ENCODE data around the gene GTF3C4.

GRCh38 chr9:132630116-132630515 lies 40.1 kb upstream of the GTF3C4 start:
- TF ChIP-seq CTCF (conservative IDR thresholded peaks at IDR 0.05 in 1 of 2, IDR thresholded peaks at IDR 0.05 in 1 of 2; ENCODE audit: extremely low read depth in 1 of 2, insufficient read depth in 1 of 2, low read depth in 1 of 2, low read length in 2 of 2) = no peak
- TF ChIP-seq EZH2 (IDR thresholded peaks at IDR 0.05; ENCODE audit: borderline replicate concordance, low read length) = no peak
